ENCODE data around the gene AKNA. TPM values are rescaled to one million over a fixed set of nuclear protein-coding genes. Genes with fewer than 3 reads are reported as not detected.
A peak's percentile ranks its signal among the peaks of the same experiment; 100 is the strongest.

The AKNA gene
- polyA plus RNA-seq, 1 donor from 2014 or later, result 25.4 TPM

- peak overlapping the region; percentile 82 to 94 (median 84) for H3K27ac Mint-ChIP-seq
- H3K9me3 Mint-ChIP-seq, result no peaks in the 10 kb centered on the region
- H3K36me3 Mint-ChIP-seq, result peaks cover 9% of the 10 kb centered on the region
- H3K4me3 Mint-ChIP-seq, result peak overlapping the region; percentile 71 to 97 (median 90)
- peaks cover 46 to 63% (median 62%) of the 10 kb centered on the region in 3 donors for H3K4me1 Mint-ChIP-seq
- peaks cover 2% of the 10 kb centered on the region for H3K27me3 Mint-ChIP-seq
Observed at GRCh38 chr9:114394523-114395333, 6.9 kb upstream of the AKNA start.

- Mint-ChIP-seq H3K27ac (peak overlapping the region; percentile 81 to 89 (median 84)), H3K4me1 (peaks cover 56 to 80% (median 77%) of the 10 kb centered on the region in 3 donors), H3K36me3 (peaks cover 9% of the 10 kb centered on the region), H3K9me3 (no peaks in the 10 kb centered on the region), H3K27me3 (peaks cover 2% of the 10 kb centered on the region), H3K4me3 (peak overlapping the region in 3 of 4 donors; percentile 74 to 85 (median 77))
Observed at GRCh38 chr9:114392749-114393112, 4.9 kb upstream of the AKNA start.

GRCh38 chr9:114390952-114391351 is 3.2 kb upstream of the AKNA start:
- no peaks in the 10 kb centered on the region for H3K9me3 Mint-ChIP-seq
- peaks cover 7% of the 10 kb centered on the region for H3K36me3 Mint-ChIP-seq

GRCh38 chr9:114389612-114390368 is 2.0 kb upstream of the AKNA start:
- Mint-ChIP-seq H3K36me3 (peaks cover 8% of the 10 kb centered on the region), H3K27ac (peak overlapping the region; percentile 95 to 99 (median 98)), H3K4me1 (peaks cover 53 to 66% (median 61%) of the 10 kb centered on the region in 3 donors), H3K27me3 (no peaks in the 10 kb centered on the region), H3K4me3 (peak overlapping the region; percentile 98 to 100 (median 99)), H3K9me3 (no peaks in the 10 kb centered on the region)

More at GRCh38 chr9:114390952-114391351, 3.2 kb upstream of the AKNA start:
- Mint-ChIP-seq H3K27me3 (no peaks in the 10 kb centered on the region), H3K27ac (peak overlapping the region; percentile 88 to 98 (median 95)), H3K4me3 (peak overlapping the region; percentile 18 to 99 (median 79)), H3K4me1 (peaks cover 47 to 71% (median 65%) of the 10 kb centered on the region in 3 donors)

- Mint-ChIP-seq H3K27ac (peak overlapping the region; percentile 95 to 99 (median 98)), H3K27me3 (no peaks in the 10 kb centered on the region), H3K4me3 (peak overlapping the region; percentile 98 to 100 (median 99)), H3K9me3 (no peaks in the 10 kb centered on the region), H3K36me3 (peaks cover 8% of the 10 kb centered on the region), H3K4me1 (peaks cover 55 to 69% (median 59%) of the 10 kb centered on the region in 3 donors)
Observed at GRCh38 chr9:114388764-114389375, 1.1 kb upstream of the AKNA start.

GRCh38 chr9:114388357-114388682 is 538 bp upstream of the AKNA start:
- H3K27me3 Mint-ChIP-seq, result no peaks in the 10 kb centered on the region
- H3K4me1 Mint-ChIP-seq, result peaks cover 58 to 70% (median 58%) of the 10 kb centered on the region in 3 donors
- H3K9me3 Mint-ChIP-seq, result no peaks in the 10 kb centered on the region
- peaks cover 6% of the 10 kb centered on the region for H3K36me3 Mint-ChIP-seq
- peak overlapping the region; percentile 95 to 99 (median 98) for H3K27ac Mint-ChIP-seq
- H3K4me3 Mint-ChIP-seq, result peak overlapping the region; percentile 98 to 100 (median 99)

GRCh38 chr9:114386886-114387679 is 699 bp downstream of the AKNA start:
- Mint-ChIP-seq H3K9me3 (no peaks in the 10 kb centered on the region), H3K4me1 (peaks cover 57 to 72% (median 60%) of the 10 kb centered on the region in 3 donors), H3K27me3 (no peaks in the 10 kb centered on the region), H3K4me3 (peak overlapping the region; percentile 98 to 100 (median 99)), H3K36me3 (peaks cover 6% of the 10 kb centered on the region), H3K27ac (peak overlapping the region; percentile 95 to 99 (median 98))

GRCh38 chr9:114386361-114386885 is 1.4 kb downstream of the AKNA start:
- Mint-ChIP-seq H3K36me3 (peaks cover 6% of the 10 kb centered on the region), H3K27ac (peak overlapping the region; percentile 95 to 99 (median 98)), H3K27me3 (no peaks in the 10 kb centered on the region), H3K4me3 (peak overlapping the region; percentile 98 to 100 (median 99)), H3K4me1 (peaks cover 55 to 72% (median 60%) of the 10 kb centered on the region in 3 donors), H3K9me3 (no peaks in the 10 kb centered on the region)

- H3K36me3 Mint-ChIP-seq, result peaks cover 6% of the 10 kb centered on the region
- H3K27ac Mint-ChIP-seq, result peak overlapping the region; percentile 95 to 99 (median 98)
- H3K9me3 Mint-ChIP-seq, result no peaks in the 10 kb centered on the region
- peak overlapping the region; percentile 98 to 100 (median 99) for H3K4me3 Mint-ChIP-seq
- no peaks in the 10 kb centered on the region for H3K27me3 Mint-ChIP-seq
- H3K4me1 Mint-ChIP-seq, result peaks cover 47 to 66% (median 51%) of the 10 kb centered on the region in 3 donors
Observed at GRCh38 chr9:114385397-114386181, 2.2 kb downstream of the AKNA start.

GRCh38 chr9:114384836-114385396 is 2.9 kb downstream of the AKNA start:
- Mint-ChIP-seq H3K36me3 (peaks cover 6% of the 10 kb centered on the region), H3K9me3 (no peaks in the 10 kb centered on the region), H3K4me1 (peaks cover 43 to 63% (median 49%) of the 10 kb centered on the region in 3 donors), H3K27ac (peak overlapping the region; percentile 95 to 99 (median 98)), H3K27me3 (no peaks in the 10 kb centered on the region), H3K4me3 (peak overlapping the region; percentile 98 to 100 (median 99))

GRCh38 chr9:114384341-114384740 is 3.4 kb downstream of the AKNA start:
- H3K27ac Mint-ChIP-seq, result peak overlapping the region; percentile 95 to 99 (median 98)
- peaks cover 6% of the 10 kb centered on the region for H3K36me3 Mint-ChIP-seq
- peak overlapping the region; percentile 98 to 100 (median 99) for H3K4me3 Mint-ChIP-seq
- no peaks in the 10 kb centered on the region for H3K9me3 Mint-ChIP-seq
- no peaks in the 10 kb centered on the region for H3K27me3 Mint-ChIP-seq
- peaks cover 38 to 61% (median 43%) of the 10 kb centered on the region in 3 donors for H3K4me1 Mint-ChIP-seq

- H3K27me3 Mint-ChIP-seq, result peaks cover 2% of the 10 kb centered on the region
- H3K4me1 Mint-ChIP-seq, result peaks cover 33 to 58% (median 37%) of the 10 kb centered on the region in 3 donors
- peak overlapping the region; percentile 98 to 100 (median 99) for H3K4me3 Mint-ChIP-seq
- H3K27ac Mint-ChIP-seq, result peak overlapping the region; percentile 95 to 99 (median 98)
- peaks cover 6% of the 10 kb centered on the region for H3K36me3 Mint-ChIP-seq
- H3K9me3 Mint-ChIP-seq, result no peaks in the 10 kb centered on the region
Observed at GRCh38 chr9:114383521-114384231, 4.1 kb downstream of the AKNA start.
